NCI-H345 treated with DMSO at 0.1 percent for 48 hours (cell line): ENCODE measurements around the gene MCM3.
A peak's percentile ranks its signal among the peaks of the same experiment; 100 is the strongest.

Experiments
- DNase-seq: peaks from one replicate; lab custom pipeline; 2025; ENCODE audit not compliant: unreplicated experiment; lab: John Stamatoyannopoulos, UW

The MCM3 gene

GRCh38 chr6:52304983-52305390 lies 20.4 kb upstream of the MCM3 start:
- DNase-seq: no peak

- no peak for DNase-seq
Observed at GRCh38 chr6:52303178-52303577, 18.6 kb upstream of the MCM3 start.

GRCh38 chr6:52301326-52301725 lies 16.8 kb upstream of the MCM3 start:
- no peak for DNase-seq

- DNase-seq: no peak
Observed at GRCh38 chr6:52300489-52300931, 16.0 kb upstream of the MCM3 start.

GRCh38 chr6:52299653-52300052 lies 15.1 kb upstream of the MCM3 start:
- DNase-seq: no peak

GRCh38 chr6:52297433-52297832 lies 12.9 kb upstream of the MCM3 start:
- DNase-seq: no peak

- DNase-seq: no peak
Observed at GRCh38 chr6:52293067-52293466, 8.5 kb upstream of the MCM3 start.

- no peak for DNase-seq
Observed at GRCh38 chr6:52288841-52289240, 4.3 kb upstream of the MCM3 start.

- DNase-seq: no peak
Observed at GRCh38 chr6:52288216-52288615, 3.7 kb upstream of the MCM3 start.

GRCh38 chr6:52286798-52287432 lies 2.4 kb upstream of the MCM3 start:
- peak; percentile 40 for DNase-seq

GRCh38 chr6:52285177-52286068 lies 881 bp upstream of the MCM3 start:
- peak; percentile 46 for DNase-seq

- DNase-seq: no peak
Observed at GRCh38 chr6:52284131-52284459, 447 bp downstream of the MCM3 start.

GRCh38 chr6:52283111-52283510 lies 1.4 kb downstream of the MCM3 start:
- DNase-seq: no peak

GRCh38 chr6:52276130-52276529 lies 8.4 kb downstream of the MCM3 start:
- DNase-seq: no peak

- no peak for DNase-seq
Observed at GRCh38 chr6:52271852-52272460, 12.6 kb downstream of the MCM3 start.

GRCh38 chr6:52263709-52264540 lies 20.6 kb downstream of the MCM3 start:
- DNase-seq: peak; percentile 30

GRCh38 chr6:52262620-52263344 lies 21.8 kb downstream of the MCM3 start:
- DNase-seq: no peak

GRCh38 chr6:52261229-52261628 lies 23.3 kb downstream of the MCM3 start:
- no peak for DNase-seq

GRCh38 chr6:52260634-52261033 lies 23.9 kb downstream of the MCM3 start:
- no peak for DNase-seq

GRCh38 chr6:52255434-52255833 lies 29.1 kb downstream of the MCM3 start:
- no peak for DNase-seq
